Mononuclear cell (primary cell): ENCODE data around the gene PLIN4. TPM values are rescaled to one million over a fixed set of nuclear protein-coding genes. Genes with fewer than 3 reads are reported as not detected.
"Not testable (repeated sequence)": the region's sequence is repeated elsewhere in the genome, so short reads cannot be mapped to it uniquely, and the experiment has no call there.

ENCODE experiments used
- H3K27me3 ChIP-seq: 2 replicates; pipeline ENCODE4 v1.6.0; 2011; ENCODE audit warnings: low read length, control low read depth; ENCODE audit not compliant: insufficient read depth
- H3K4me1 ChIP-seq: 2 replicates; pipeline ENCODE4 v1.5.1; 2011; ENCODE audit warnings: mild to moderate bottlenecking, low read length, control low read depth; ENCODE audit not compliant: insufficient read depth
- H3K4me3 ChIP-seq: 2 replicates; pipeline ENCODE4 v1.5.1; 2011; ENCODE audit warnings: mild to moderate bottlenecking, low read length, moderate library complexity
- H3K9me3 ChIP-seq: 2 replicates; pipeline ENCODE4 v1.5.1; 2011; ENCODE audit warnings: low read depth, mild to moderate bottlenecking, control low read depth, low read length
- total RNA-seq: library from RNA; depleted of rRNA; stranded (reverse); fragments of >200 nt; gene quantifications from one replicate; pipeline ENCODE4 v1.2.3, GENCODE V29; 2012

Gene PLIN4, protein sequence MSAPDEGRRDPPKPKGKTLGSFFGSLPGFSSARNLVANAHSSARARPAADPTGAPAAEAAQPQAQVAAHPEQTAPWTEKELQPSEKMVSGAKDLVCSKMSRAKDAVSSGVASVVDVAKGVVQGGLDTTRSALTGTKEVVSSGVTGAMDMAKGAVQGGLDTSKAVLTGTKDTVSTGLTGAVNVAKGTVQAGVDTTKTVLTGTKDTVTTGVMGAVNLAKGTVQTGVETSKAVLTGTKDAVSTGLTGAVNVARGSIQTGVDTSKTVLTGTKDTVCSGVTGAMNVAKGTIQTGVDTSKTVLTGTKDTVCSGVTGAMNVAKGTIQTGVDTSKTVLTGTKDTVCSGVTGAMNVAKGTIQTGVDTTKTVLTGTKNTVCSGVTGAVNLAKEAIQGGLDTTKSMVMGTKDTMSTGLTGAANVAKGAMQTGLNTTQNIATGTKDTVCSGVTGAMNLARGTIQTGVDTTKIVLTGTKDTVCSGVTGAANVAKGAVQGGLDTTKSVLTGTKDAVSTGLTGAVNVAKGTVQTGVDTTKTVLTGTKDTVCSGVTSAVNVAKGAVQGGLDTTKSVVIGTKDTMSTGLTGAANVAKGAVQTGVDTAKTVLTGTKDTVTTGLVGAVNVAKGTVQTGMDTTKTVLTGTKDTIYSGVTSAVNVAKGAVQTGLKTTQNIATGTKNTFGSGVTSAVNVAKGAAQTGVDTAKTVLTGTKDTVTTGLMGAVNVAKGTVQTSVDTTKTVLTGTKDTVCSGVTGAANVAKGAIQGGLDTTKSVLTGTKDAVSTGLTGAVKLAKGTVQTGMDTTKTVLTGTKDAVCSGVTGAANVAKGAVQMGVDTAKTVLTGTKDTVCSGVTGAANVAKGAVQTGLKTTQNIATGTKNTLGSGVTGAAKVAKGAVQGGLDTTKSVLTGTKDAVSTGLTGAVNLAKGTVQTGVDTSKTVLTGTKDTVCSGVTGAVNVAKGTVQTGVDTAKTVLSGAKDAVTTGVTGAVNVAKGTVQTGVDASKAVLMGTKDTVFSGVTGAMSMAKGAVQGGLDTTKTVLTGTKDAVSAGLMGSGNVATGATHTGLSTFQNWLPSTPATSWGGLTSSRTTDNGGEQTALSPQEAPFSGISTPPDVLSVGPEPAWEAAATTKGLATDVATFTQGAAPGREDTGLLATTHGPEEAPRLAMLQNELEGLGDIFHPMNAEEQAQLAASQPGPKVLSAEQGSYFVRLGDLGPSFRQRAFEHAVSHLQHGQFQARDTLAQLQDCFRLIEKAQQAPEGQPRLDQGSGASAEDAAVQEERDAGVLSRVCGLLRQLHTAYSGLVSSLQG (N-terminal part only)
- 0.10 TPM for total RNA-seq

- H3K9me3 ChIP-seq: no peaks in the 10 kb centered on the region
- H3K27me3 ChIP-seq: no peaks in the 10 kb centered on the region
- no peaks in the 10 kb centered on the region for H3K4me1 ChIP-seq
- no peak within 1 kb of the TSS for H3K4me3 ChIP-seq
Measured at GRCh38 chr19:4518345-4519171, at the start of gene PLIN4. Gene PLIN4, minus strand, starts transcription at chr19:4518486. Its CDS starts 214 bp downstream, at chr19:4518272.

- Histone ChIP-seq H3K9me3 (no peaks in the 10 kb centered on the region), H3K4me3 (no peak overlapping the region), H3K4me1 (peaks cover 27% of the 10 kb centered on the region), H3K27me3 (no peaks in the 10 kb centered on the region)
Measured at GRCh38 chr19:4567584-4568071, 49.3 kb upstream of the PLIN4 start.

DNA sequence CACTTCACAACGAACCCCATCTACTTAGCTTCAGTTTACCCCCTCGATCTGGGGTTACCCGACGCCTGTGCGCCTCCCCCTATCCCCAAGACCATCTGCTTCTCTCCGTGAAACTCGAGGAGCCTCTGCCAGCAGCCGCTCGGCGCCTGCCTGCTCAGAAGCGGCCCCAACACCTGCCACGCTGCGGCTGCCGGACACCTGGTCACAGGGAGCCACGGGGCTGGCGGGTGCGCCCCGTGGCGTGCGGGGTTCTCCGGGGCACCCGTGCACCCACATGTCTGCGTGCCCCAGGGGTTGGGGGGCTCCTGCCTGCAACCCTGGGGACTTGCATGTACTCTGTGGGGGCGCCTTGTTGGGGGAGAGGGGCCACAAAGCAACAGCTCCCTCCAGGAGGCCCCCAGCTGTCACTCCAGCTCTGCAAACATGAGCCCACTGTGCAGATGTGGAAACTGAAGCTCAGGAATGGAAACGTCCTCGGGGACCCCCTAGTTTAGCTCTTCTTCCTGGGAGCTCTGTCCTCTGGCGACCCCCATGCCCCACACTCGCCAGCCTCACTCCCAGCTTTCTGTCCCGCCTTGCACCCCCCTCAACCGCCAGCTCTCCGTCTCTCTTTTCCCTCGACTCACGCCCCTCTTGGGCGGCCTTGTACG, 48.2 kb upstream of the PLIN4 start:
- Histone ChIP-seq H3K4me3 (no peak overlapping the region), H3K27me3 (no peaks in the 10 kb centered on the region), H3K9me3 (no peaks in the 10 kb centered on the region), H3K4me1 (peaks cover 33% of the 10 kb centered on the region)

GRCh38 chr19:4563562-4563961, 45.3 kb upstream of the PLIN4 start:
- not testable (repeated sequence) for H3K27me3 ChIP-seq, H3K4me3 ChIP-seq, H3K9me3 ChIP-seq
- peaks cover 51% of the 10 kb centered on the region for H3K4me1 ChIP-seq

GRCh38 chr19:4562085-4562484, 43.8 kb upstream of the PLIN4 start:
- H3K4me1 ChIP-seq: peaks cover 43% of the 10 kb centered on the region
- not testable (repeated sequence) for H3K9me3 ChIP-seq, H3K4me3 ChIP-seq, H3K27me3 ChIP-seq

GRCh38 chr19:4559569-4559968, 41.3 kb upstream of the PLIN4 start, which contains the start of gene SEMA6B:
Gene SEMA6B, minus strand, starts transcription at chr19:4559684. Its CDS starts 1,227 bp downstream, at chr19:4558457.
- Histone ChIP-seq H3K27me3 (no peaks in the 10 kb centered on the region), H3K4me1 (peaks cover 43% of the 10 kb centered on the region), H3K4me3 (peak within 1 kb of the TSS; percentile 4), H3K9me3 (no peaks in the 10 kb centered on the region)

GRCh38 chr19:4557971-4558941, 40.0 kb upstream of the PLIN4 start:
- Histone ChIP-seq H3K27me3 (no peaks in the 10 kb centered on the region), H3K9me3 (no peaks in the 10 kb centered on the region), H3K4me3 (no peak overlapping the region), H3K4me1 (peaks cover 36% of the 10 kb centered on the region)

DNA sequence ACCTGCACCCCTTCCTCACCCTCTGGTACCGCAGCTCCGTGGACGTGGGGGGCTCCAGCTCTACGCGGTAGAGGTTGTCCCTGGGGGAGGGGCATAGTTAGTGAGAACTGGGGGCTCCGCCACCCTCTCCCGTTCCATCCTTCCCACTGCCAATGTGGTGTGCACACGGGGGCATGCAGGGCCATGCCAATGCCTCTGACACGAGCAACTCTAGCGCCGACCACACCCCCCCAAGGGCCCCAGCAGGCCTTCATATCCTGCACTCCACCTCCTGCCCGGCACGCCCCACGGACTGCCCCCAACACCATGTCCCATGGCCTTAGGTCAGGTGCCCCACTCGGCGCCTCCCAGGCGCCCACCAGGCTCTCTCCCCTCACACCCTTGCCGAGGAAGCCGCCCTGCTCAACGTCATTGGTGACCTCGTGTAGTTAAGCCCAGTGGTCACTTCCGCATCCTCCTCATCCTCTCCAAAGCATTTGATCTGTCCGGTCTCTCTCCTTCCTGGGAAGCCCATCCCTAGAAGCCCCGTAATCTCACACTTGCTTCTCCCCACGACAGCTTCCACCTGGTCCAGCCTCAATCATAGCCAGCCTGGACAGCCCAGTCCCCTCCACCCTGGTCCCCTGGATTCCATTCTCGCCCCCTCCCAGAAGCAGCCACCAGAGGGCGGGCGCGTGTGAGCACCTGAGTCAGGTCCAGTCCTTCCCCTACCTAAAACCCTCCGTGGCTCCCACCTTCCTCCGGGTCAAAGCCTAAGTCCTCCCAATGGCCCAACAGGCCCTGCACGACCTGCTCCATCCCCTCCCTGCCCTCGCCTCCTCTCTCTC, 39.1 kb upstream of the PLIN4 start:
- Histone ChIP-seq H3K9me3 (no peaks in the 10 kb centered on the region), H3K4me3 (no peak overlapping the region), H3K4me1 (peaks cover 29% of the 10 kb centered on the region), H3K27me3 (no peaks in the 10 kb centered on the region)

DNA sequence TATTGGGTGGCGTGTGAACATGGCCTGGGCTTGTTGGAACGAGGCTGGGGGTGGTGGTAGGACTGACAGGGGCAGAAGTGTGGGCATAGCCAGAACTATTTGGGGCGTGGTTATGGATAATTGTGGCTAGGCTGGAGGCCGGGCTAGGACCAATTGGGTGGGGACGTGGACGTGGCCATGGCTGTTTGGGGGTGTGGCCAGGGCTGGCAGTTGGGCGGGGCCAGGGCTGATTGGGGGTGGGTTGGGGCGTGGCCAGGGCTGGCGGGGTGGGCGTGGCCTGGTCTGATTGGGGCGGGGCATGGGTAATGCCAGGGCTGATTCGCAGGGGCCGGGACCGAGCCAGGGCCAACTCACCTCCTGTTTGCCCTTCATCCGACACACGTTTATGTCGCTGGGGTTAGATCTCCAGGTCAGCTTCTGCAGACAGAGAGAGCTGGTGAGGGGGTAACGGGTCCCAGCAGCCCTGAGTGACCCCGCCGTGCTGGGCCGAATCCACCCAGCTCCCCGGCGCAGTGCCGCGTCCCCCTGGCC, 38.4 kb upstream of the PLIN4 start:
- Histone ChIP-seq H3K4me1 (peaks cover 27% of the 10 kb centered on the region), H3K9me3 (no peaks in the 10 kb centered on the region)

GRCh38 chr19:4555657-4556561, 37.6 kb upstream of the PLIN4 start:
- peaks cover 21% of the 10 kb centered on the region for H3K4me1 ChIP-seq
- H3K27me3 ChIP-seq: no peaks in the 10 kb centered on the region
- no peaks in the 10 kb centered on the region for H3K9me3 ChIP-seq
- H3K4me3 ChIP-seq: no peak overlapping the region

More for the DNA sequence above, 38.4 kb upstream of the PLIN4 start:
- Histone ChIP-seq H3K27me3 (no peaks in the 10 kb centered on the region), H3K4me3 (no peak overlapping the region)

DNA sequence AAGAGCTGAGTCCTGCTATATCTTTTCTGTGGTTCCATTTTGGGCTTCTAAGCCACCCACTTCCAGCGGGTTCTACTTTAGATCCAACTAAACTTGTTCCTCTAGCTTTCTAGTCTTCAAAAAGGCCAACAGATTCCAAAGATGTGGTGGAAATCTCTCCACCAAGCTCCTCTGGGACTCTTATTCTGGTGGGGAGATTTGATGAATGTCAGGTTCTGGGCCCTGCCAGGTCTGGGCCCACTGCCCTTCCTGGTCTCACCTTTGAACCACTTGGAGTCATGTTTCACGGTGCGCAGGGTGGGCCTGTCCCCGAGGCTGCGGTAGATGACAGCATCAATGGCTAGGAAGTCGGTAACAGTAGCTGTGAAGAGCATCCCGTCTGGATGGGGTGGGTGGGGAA, 36.4 kb upstream of the PLIN4 start:
- Histone ChIP-seq H3K9me3 (no peaks in the 10 kb centered on the region), H3K4me1 (peaks cover 16% of the 10 kb centered on the region), H3K4me3 (no peak overlapping the region), H3K27me3 (no peaks in the 10 kb centered on the region)
